KMS-11 (cell line): Measurements from ENCODE around the gene WSCD2.

Experiments used
- H2AFZ ChIP-seq: fragments of 200-600 bp; sonication (generic); 2 replicates; pipeline ENCODE4 v1.6.1; 2016; ENCODE audit warnings: antibody characterized with exemption, mixed run types, low read depth
- H3K27ac ChIP-seq: fragments of 200-600 bp; sonication (generic); 2 replicates; pipeline ENCODE4 v1.6.1; 2016; ENCODE audit warnings: mild to moderate bottlenecking, mixed run types
- H3K27me3 ChIP-seq: fragments of 200-600 bp; sonication (generic); 2 replicates; pipeline ENCODE4 v1.6.1; 2017; ENCODE audit warnings: mild to moderate bottlenecking, low read depth, mixed run types, moderate library complexity; ENCODE audit not compliant: insufficient read depth
- H3K36me3 ChIP-seq: fragments of 200-600 bp; sonication (generic); 2 replicates; pipeline ENCODE4 v1.6.1; 2017; ENCODE audit warnings: mild to moderate bottlenecking, mixed run types; ENCODE audit not compliant: insufficient read depth
- H3K4me1 ChIP-seq: fragments of 200-600 bp; sonication (generic); 2 replicates; pipeline ENCODE4 v1.6.1; 2016; ENCODE audit warnings: mild to moderate bottlenecking, low read depth, mixed run types; ENCODE audit not compliant: poor library complexity, severe bottlenecking
- H3K4me2 ChIP-seq: fragments of 200-600 bp; sonication (generic); 2 replicates; pipeline ENCODE4 v1.7.0; 2016; ENCODE audit warnings: mild to moderate bottlenecking, mixed run types
- H3K4me3 ChIP-seq: fragments of 200-600 bp; sonication (generic); IDR thresholded peaks from 2 replicates; pipeline ENCODE4 v1.6.1; 2017; ENCODE audit warnings: low read depth, low read length, mixed read lengths; ENCODE audit not compliant: insufficient read depth
- H3K79me2 ChIP-seq: fragments of 200-600 bp; sonication (generic); 2 replicates; pipeline ENCODE4 v1.6.1; 2016; ENCODE audit warnings: low read depth, mixed run types; ENCODE audit not compliant: insufficient read depth
- H3K9ac ChIP-seq: fragments of 200-600 bp; sonication (generic); 2 replicates; pipeline ENCODE4 v1.6.1; 2016; ENCODE audit warnings: mild to moderate bottlenecking, mixed run types
- H4K20me1 ChIP-seq: fragments of 200-600 bp; sonication (generic); 2 replicates; pipeline ENCODE4 v1.6.1; 2016; ENCODE audit warnings: mild to moderate bottlenecking, mixed run types; ENCODE audit not compliant: insufficient read depth
- TF ChIP-seq, protein P1 (sequence below): fragments of 200-600 bp; sonication (generic); conservative IDR thresholded peaks from 2 replicates; pipeline ENCODE4 v1.6.1; 2017; ENCODE audit warnings: low read depth, mild to moderate bottlenecking, antibody characterized with exemption, low read length, moderate library complexity, mixed read lengths

WSCD2 gene

GRCh38 chr12:108150436-108150835 lies 21.3 kb downstream of the WSCD2 start:
- H3K4me2 ChIP-seq, result no peak overlapping the region
- no peak overlapping the region for H2AFZ ChIP-seq
- no peak overlapping the region for H3K9ac ChIP-seq
- no peaks in the 10 kb centered on the region for H3K27me3 ChIP-seq
- TF ChIP-seq, protein P1, sequence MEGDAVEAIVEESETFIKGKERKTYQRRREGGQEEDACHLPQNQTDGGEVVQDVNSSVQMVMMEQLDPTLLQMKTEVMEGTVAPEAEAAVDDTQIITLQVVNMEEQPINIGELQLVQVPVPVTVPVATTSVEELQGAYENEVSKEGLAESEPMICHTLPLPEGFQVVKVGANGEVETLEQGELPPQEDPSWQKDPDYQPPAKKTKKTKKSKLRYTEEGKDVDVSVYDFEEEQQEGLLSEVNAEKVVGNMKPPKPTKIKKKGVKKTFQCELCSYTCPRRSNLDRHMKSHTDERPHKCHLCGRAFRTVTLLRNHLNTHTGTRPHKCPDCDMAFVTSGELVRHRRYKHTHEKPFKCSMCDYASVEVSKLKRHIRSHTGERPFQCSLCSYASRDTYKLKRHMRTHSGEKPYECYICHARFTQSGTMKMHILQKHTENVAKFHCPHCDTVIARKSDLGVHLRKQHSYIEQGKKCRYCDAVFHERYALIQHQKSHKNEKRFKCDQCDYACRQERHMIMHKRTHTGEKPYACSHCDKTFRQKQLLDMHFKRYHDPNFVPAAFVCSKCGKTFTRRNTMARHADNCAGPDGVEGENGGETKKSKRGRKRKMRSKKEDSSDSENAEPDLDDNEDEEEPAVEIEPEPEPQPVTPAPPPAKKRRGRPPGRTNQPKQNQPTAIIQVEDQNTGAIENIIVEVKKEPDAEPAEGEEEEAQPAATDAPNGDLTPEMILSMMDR, result no peak
- no peaks in the 10 kb centered on the region for H3K79me2 ChIP-seq
- H3K4me3 ChIP-seq, result no peak overlapping the region
- no peaks in the 10 kb centered on the region for H3K4me1 ChIP-seq
- no peaks in the 10 kb centered on the region for H4K20me1 ChIP-seq
- H3K36me3 ChIP-seq, result no peaks in the 10 kb centered on the region
- H3K27ac ChIP-seq, result no peak overlapping the region

- Histone ChIP-seq H3K27me3 (no peaks in the 10 kb centered on the region), H3K79me2 (no peaks in the 10 kb centered on the region), H3K4me2 (no peak overlapping the region), H3K4me3 (no peak overlapping the region), H3K27ac (no peak overlapping the region), H3K36me3 (no peaks in the 10 kb centered on the region), H2AFZ (no peak overlapping the region), H3K4me1 (no peaks in the 10 kb centered on the region), H3K9ac (no peak overlapping the region), H4K20me1 (no peaks in the 10 kb centered on the region)
- TF ChIP-seq, protein P1, result no peak
Observed at GRCh38 chr12:108151533-108152169, 22.6 kb downstream of the WSCD2 start.

- H3K79me2 ChIP-seq, result no peaks in the 10 kb centered on the region
- no peaks in the 10 kb centered on the region for H3K4me1 ChIP-seq
- H2AFZ ChIP-seq, result no peak overlapping the region
- H3K36me3 ChIP-seq, result no peaks in the 10 kb centered on the region
- H3K4me3 ChIP-seq, result no peak overlapping the region
- H3K9ac ChIP-seq, result no peak overlapping the region
- no peak overlapping the region for H3K4me2 ChIP-seq
- TF ChIP-seq, protein P1, result no peak
- no peaks in the 10 kb centered on the region for H3K27me3 ChIP-seq
- H3K27ac ChIP-seq, result no peak overlapping the region
- H4K20me1 ChIP-seq, result no peaks in the 10 kb centered on the region
Observed at GRCh38 chr12:108152170-108152538, 23.1 kb downstream of the WSCD2 start.

- H3K27me3 ChIP-seq, result no peaks in the 10 kb centered on the region
- H3K4me1 ChIP-seq, result no peaks in the 10 kb centered on the region
- H3K4me3 ChIP-seq, result no peak overlapping the region
- H3K27ac ChIP-seq, result no peak overlapping the region
- H3K9ac ChIP-seq, result no peak overlapping the region
- H2AFZ ChIP-seq, result no peak overlapping the region
- TF ChIP-seq, protein P1, result no peak
- no peaks in the 10 kb centered on the region for H3K36me3 ChIP-seq
- H4K20me1 ChIP-seq, result no peaks in the 10 kb centered on the region
- H3K4me2 ChIP-seq, result no peak overlapping the region
- H3K79me2 ChIP-seq, result no peaks in the 10 kb centered on the region
Observed at GRCh38 chr12:108156717-108157116, 27.6 kb downstream of the WSCD2 start.
